Stimulated activated CD4-positive, alpha-beta T cell treated with anti-CD3 and anti-CD28 coated beads, TNF-alpha, amount 100 ng/mL, for 4 hours (primary cell): ENCODE data around the gene PDE4D.

Source experiments
- DNase-seq, 3 experiments: peaks; one replicate each; pipeline ENCODE4 v3.0.0-alpha.2; 2020; ENCODE audit warnings: low read depth in 3 of 3

The PDE4D gene

GRCh38 chr5:59838989-59839388 is 54.5 kb downstream of the PDE4D start:
- DNase-seq = no peak

- no peak for DNase-seq
Measured at GRCh38 chr5:59838067-59838466, 55.5 kb downstream of the PDE4D start.

GRCh38 chr5:59837071-59837470 is 56.5 kb downstream of the PDE4D start:
- DNase-seq = no peak

GRCh38 chr5:59835800-59836199 is 57.7 kb downstream of the PDE4D start:
- no peak for DNase-seq

- no peak for DNase-seq
Measured at GRCh38 chr5:59833448-59833847, 60.1 kb downstream of the PDE4D start.

- no peak for DNase-seq
Measured at GRCh38 chr5:59832577-59833301, 60.8 kb downstream of the PDE4D start.

- DNase-seq = no peak
Measured at GRCh38 chr5:59831326-59832010, 62.1 kb downstream of the PDE4D start.

GRCh38 chr5:59830536-59831200 is 62.9 kb downstream of the PDE4D start:
- DNase-seq = no peak

GRCh38 chr5:59829922-59830321 is 63.6 kb downstream of the PDE4D start:
- DNase-seq = no peak

GRCh38 chr5:59829386-59829785 is 64.1 kb downstream of the PDE4D start:
- DNase-seq = no peak

- no peak for DNase-seq
Measured at GRCh38 chr5:59828623-59829022, 64.9 kb downstream of the PDE4D start.

GRCh38 chr5:59826996-59827395 is 66.5 kb downstream of the PDE4D start:
- no peak for DNase-seq

GRCh38 chr5:59823420-59823819 is 70.1 kb downstream of the PDE4D start:
- DNase-seq = no peak

- no peak for DNase-seq
Measured at GRCh38 chr5:59819806-59820205, 73.7 kb downstream of the PDE4D start.

GRCh38 chr5:59817536-59817935 is 76.0 kb downstream of the PDE4D start:
- no peak for DNase-seq

- no peak for DNase-seq
Measured at GRCh38 chr5:59816654-59817300, 76.7 kb downstream of the PDE4D start.

- no peak for DNase-seq
Measured at GRCh38 chr5:59814537-59814872, 79.0 kb downstream of the PDE4D start.

GRCh38 chr5:59813761-59814536 is 79.6 kb downstream of the PDE4D start:
- no peak for DNase-seq

- peak; percentile 13 to 30 (median 25) for DNase-seq
Measured at GRCh38 chr5:59810041-59810440, 83.5 kb downstream of the PDE4D start.

- DNase-seq = no peak
Measured at GRCh38 chr5:59807806-59808205, 85.7 kb downstream of the PDE4D start.

GRCh38 chr5:59800347-59800893 is 93.1 kb downstream of the PDE4D start:
- no peak for DNase-seq
